ENCODE measurements around the gene CLTCL1.

DNA sequence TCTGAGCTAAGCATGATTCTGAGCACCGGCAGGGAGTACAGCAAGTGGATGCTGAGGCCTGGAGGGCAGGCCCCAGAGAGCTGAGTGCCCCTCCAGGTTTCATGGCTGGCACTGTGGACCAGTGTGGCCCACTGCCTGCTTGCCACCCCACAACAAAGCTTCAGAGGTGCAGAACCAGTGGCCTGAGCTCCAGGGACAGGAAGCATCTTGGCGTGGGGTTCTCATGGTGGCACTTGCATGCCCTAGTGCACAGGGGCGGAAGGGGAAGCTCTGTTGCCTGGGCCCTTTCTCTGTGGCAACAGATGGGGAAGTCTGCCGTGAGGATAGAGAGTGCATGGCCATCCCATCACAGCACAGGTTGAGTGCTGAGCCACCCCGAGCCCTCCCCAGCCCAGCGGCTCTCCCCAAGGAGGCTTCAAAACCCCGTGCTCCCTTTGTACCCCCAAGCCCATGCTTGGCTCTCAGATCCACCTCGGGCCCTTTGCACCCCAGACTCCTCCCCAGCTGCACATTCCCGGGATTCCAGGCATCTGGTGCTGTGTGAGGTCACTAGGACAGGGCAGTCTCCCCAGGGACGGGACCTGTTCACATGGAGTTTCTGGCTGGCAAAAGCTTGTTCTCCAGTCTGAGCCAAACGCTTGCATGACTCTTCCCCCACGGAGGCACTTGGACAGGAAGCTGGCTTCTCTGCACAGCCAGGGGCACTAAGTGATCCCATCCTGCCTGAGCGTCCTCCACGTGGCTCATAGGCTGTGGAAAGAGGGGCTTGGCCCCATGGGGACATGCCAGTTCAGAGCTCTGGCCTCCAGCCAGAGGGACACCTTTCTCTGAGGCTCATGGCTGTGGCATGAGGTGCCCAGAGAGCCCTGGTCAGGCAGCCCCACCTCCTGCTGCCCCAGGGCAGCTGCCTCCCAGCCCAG, 117.2 kb downstream of the CLTCL1 start:
- TF ChIP-seq, protein P1, sequence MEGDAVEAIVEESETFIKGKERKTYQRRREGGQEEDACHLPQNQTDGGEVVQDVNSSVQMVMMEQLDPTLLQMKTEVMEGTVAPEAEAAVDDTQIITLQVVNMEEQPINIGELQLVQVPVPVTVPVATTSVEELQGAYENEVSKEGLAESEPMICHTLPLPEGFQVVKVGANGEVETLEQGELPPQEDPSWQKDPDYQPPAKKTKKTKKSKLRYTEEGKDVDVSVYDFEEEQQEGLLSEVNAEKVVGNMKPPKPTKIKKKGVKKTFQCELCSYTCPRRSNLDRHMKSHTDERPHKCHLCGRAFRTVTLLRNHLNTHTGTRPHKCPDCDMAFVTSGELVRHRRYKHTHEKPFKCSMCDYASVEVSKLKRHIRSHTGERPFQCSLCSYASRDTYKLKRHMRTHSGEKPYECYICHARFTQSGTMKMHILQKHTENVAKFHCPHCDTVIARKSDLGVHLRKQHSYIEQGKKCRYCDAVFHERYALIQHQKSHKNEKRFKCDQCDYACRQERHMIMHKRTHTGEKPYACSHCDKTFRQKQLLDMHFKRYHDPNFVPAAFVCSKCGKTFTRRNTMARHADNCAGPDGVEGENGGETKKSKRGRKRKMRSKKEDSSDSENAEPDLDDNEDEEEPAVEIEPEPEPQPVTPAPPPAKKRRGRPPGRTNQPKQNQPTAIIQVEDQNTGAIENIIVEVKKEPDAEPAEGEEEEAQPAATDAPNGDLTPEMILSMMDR (IDR thresholded peaks at IDR 0.05): no peak
- no peak for TF ChIP-seq EP300 (IDR thresholded peaks at IDR 0.05)

Measured in ovary (tissue), 3 donors.